Endothelial cell of umbilical vein (primary cell): ENCODE results near the gene ROPN1B. TPM values are rescaled to one million over a fixed set of nuclear protein-coding genes. Genes with fewer than 3 reads are reported as not detected.

Source experiments
- BruUV-seq: library from RNA; stranded (reverse); fragments of 400-500 nt; replicated peaks from 2 replicates; lab custom pipeline; 2021; lab: Mats Ljungman, UMichigan
- CTCF ChIA-PET: fragments of 300-600, 350-600 bp; sonication (Branson Sonifier 250); formaldehyde crosslinking; loops from one replicate; lab custom pipeline; 2021; ENCODE audit warnings: antibody characterized with exemption, inconsistent platforms; lab: Charles Lee
- POLR2A ChIA-PET: fragments of 300-600, 350-600 bp; sonication (Branson Sonifier 250); formaldehyde crosslinking; loops from one replicate; lab custom pipeline; 2021; ENCODE audit warnings: antibody characterized with exemption, inconsistent platforms; lab: Charles Lee
- DNase-seq: peaks from one replicate; pipeline ENCODE4 v3.0.0-alpha.2; 2011; ENCODE audit warnings: low read depth, low spot score
- FAIRE-seq: peaks from 2 replicates; lab custom pipeline; 2011; peaks lifted over from hg19 to GRCh38; lab: Jason Lieb, UNC
- H2AFZ ChIP-seq: 2 replicates; pipeline ENCODE4 v1.6.0; 2012; ENCODE audit warnings: low read depth, low read length, control low read depth, inconsistent platforms
- H3K27ac ChIP-seq: 2 replicates; pipeline ENCODE4 v1.5.1; 2011; ENCODE audit warnings: low read depth, mild to moderate bottlenecking, control low read depth, low read length, moderate library complexity; ENCODE audit not compliant: insufficient read depth
- H3K27me3 ChIP-seq, 2 experiments: 2 replicates each; pipeline versions ENCODE4 v1.6.0 to v1.6.1; 2011; ENCODE audit warnings: low read length in 2 of 2, mixed read lengths in 1 of 2; ENCODE audit not compliant: control insufficient read depth in 2 of 2, insufficient read depth in 2 of 2
- H3K36me3 ChIP-seq, 2 experiments: 2 replicates in 1 of 2; 3 replicates in 1 of 2; pipeline ENCODE4 v1.5.1; 2011; ENCODE audit warnings: low read length in 2 of 2, mild to moderate bottlenecking in 1 of 2, moderate library complexity in 1 of 2; ENCODE audit not compliant: control insufficient read depth in 2 of 2, insufficient read depth in 2 of 2; ENCODE audit errors: extremely low read depth in 1 of 2
- H3K4me1 ChIP-seq: 3 replicates; pipeline ENCODE4 v1.5.1; 2011; ENCODE audit warnings: mild to moderate bottlenecking, low read length; ENCODE audit not compliant: control insufficient read depth, insufficient read depth; ENCODE audit errors: extremely low read depth
- H3K4me2 ChIP-seq: 2 replicates; pipeline ENCODE4 v1.6.1; 2011; ENCODE audit warnings: low read length, control low read depth, mixed read lengths; ENCODE audit not compliant: insufficient read depth
- H3K4me3 ChIP-seq, 3 experiments: fragments of 200-600 bp in 1 of 3; sonication (generic), shearing (Covaris generic) in 1 of 3; replicated peaks in 1 of 3; 2 replicates each; pipeline ENCODE4 v1.5.1; 2011 to 2016; ENCODE audit warnings: control low read depth in 3 of 3, low read length in 3 of 3, mild to moderate bottlenecking in 2 of 3, inconsistent platforms in 1 of 3, low read depth in 1 of 3, moderate library complexity in 1 of 3; ENCODE audit not compliant: insufficient read depth in 1 of 3
- H3K79me2 ChIP-seq: 2 replicates; pipeline ENCODE4 v1.6.0; 2012; ENCODE audit warnings: low read length, inconsistent platforms; ENCODE audit not compliant: control insufficient read depth, insufficient read depth
- H3K9ac ChIP-seq: replicated peaks from 2 replicates; pipeline ENCODE3; 2011; ENCODE audit warnings: low read length, control low read depth; ENCODE audit not compliant: insufficient read depth; ENCODE audit errors: extremely low read depth
- H3K9me1 ChIP-seq: replicated peaks from 3 replicates; pipeline ENCODE4 v1.6.0; 2011; ENCODE audit warnings: mild to moderate bottlenecking, low read length; ENCODE audit not compliant: control insufficient read depth, insufficient read depth; ENCODE audit errors: extremely low read depth
- H3K9me3 ChIP-seq: replicated peaks from 2 replicates; pipeline ENCODE4 v1.5.1; 2012; ENCODE audit warnings: low read length, inconsistent platforms; ENCODE audit not compliant: control insufficient read depth, insufficient read depth
- H4K20me1 ChIP-seq: replicated peaks from 2 replicates; pipeline ENCODE3; 2011; ENCODE audit warnings: mild to moderate bottlenecking, low read length; ENCODE audit not compliant: control insufficient read depth, insufficient read depth; ENCODE audit errors: extremely low read depth
- CTCF ChIP-seq, 2 donors: IDR thresholded peaks; 1 replicate in 1 of 2; 2 replicates in 1 of 2; pipeline ENCODE4 v1.5.1; 2011; ENCODE audit warnings: low read length in 2 of 2, mild to moderate bottlenecking in 2 of 2, moderate library complexity in 2 of 2, control low read depth in 1 of 2, inconsistent platforms in 1 of 2, low read depth in 1 of 2; ENCODE audit not compliant: insufficient read depth in 1 of 2; ENCODE audit errors: extremely low read depth in 1 of 2
- EZH2 ChIP-seq: IDR thresholded peaks from 2 replicates; pipeline ENCODE4 v1.6.1; 2012; ENCODE audit warnings: borderline replicate concordance, low read depth, mild to moderate bottlenecking, moderate library complexity, low read length, inconsistent platforms; ENCODE audit not compliant: severe bottlenecking
- FOS ChIP-seq: IDR thresholded peaks from 2 replicates; pipeline ENCODE4 v1.6.1; 2011; ENCODE audit warnings: mild to moderate bottlenecking, low read length, moderate library complexity, borderline replicate concordance; ENCODE audit not compliant: insufficient read depth
- GATA2 ChIP-seq: IDR thresholded peaks from 2 replicates; pipeline ENCODE4 v1.7.0; 2011; ENCODE audit warnings: low read depth, mild to moderate bottlenecking, moderate library complexity, mixed read lengths, low read length; ENCODE audit not compliant: insufficient read length, insufficient read depth
- JUN ChIP-seq: IDR thresholded peaks from 2 replicates; pipeline ENCODE4 v1.6.1; 2011; ENCODE audit warnings: borderline replicate concordance, low read depth; ENCODE audit not compliant: insufficient read length, insufficient read depth
- MAX ChIP-seq: IDR thresholded peaks from 2 replicates; pipeline ENCODE4 v1.6.1; 2011; ENCODE audit not compliant: insufficient read depth, insufficient read length
- MYC ChIP-seq: IDR thresholded peaks from one replicate; pipeline ENCODE4 v1.6.1; 2011; ENCODE audit warnings: mild to moderate bottlenecking, low read depth, low read length
- POLR2A ChIP-seq: IDR thresholded peaks from 2 replicates; pipeline ENCODE4 v1.6.1; 2012; ENCODE audit warnings: low read depth, mild to moderate bottlenecking, control low read depth, low read length
- POLR2AphosphoS5 ChIP-seq: IDR thresholded peaks from 2 replicates; pipeline ENCODE4 v1.6.1; 2012; ENCODE audit warnings: low read depth, mild to moderate bottlenecking, control low read depth, low read length, moderate library complexity; ENCODE audit not compliant: insufficient read depth
- dilution Hi-C: fragments of 300-500 bp; cut with MboI; formaldehyde crosslinking; loops from one replicate; pipeline ENCODE4 v1.15.0; 2019; ENCODE audit warnings: low sequenced_read_pairs; ENCODE audit not compliant: extremely low pct_ligation_motif_present
- intact Hi-C: fragments of 100-400 bp; cut with micrococcal nuclease; formaldehyde crosslinking; loops from one replicate; pipeline ENCODE4 v1.10.0; 2022
- polyA plus RNA-seq, 4 experiments: library from polyadenylated mRNA; depleted of rRNA in 3 of 4; stranded (reverse) in 3 of 4; unstranded in 1 of 4; fragments of >200 nt; gene quantifications; 2 replicates each; pipeline versions ENCODE4 v1.2.1 to v1.2.3, GENCODE V29; 2011 to 2012; ENCODE audit warnings: missing spikeins in 1 of 4
- total RNA-seq: library from RNA; stranded (reverse); gene quantifications from 2 replicates; pipeline ENCODE4 v1.2.3, GENCODE V29; 2021

ROPN1B gene
- total and polyA plus RNA-seq, 2 donors (not counting 3 experiments of a cell fraction or from before 2014, with no cell fraction given), result not detected

DNA sequence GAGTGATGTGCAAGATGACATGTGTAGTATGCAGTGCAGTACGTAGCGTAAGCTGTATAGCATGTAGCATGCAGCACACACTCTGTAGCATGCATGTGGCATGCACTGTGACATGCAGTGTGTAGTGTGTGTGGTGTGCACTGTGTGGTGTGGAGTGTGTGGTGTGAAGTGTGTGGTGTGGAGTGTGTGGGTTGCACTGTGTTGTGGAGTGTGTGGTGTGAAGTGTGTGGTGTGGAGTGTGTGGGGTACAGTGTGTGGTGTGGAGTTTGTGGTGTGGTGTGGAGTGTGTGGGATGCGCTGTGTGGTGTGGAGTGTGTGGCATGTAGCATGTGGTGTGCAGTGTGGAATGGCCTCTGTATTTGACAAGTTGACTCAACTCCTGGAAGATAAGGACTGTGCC lies 39.2 kb downstream of the ROPN1B start:
- no peaks in the 10 kb centered on the region for H3K4me1 ChIP-seq
- H3K9me3 ChIP-seq, result no peaks in the 10 kb centered on the region
- no peak overlapping the region for H3K9ac ChIP-seq
- H3K27ac ChIP-seq, result no peak overlapping the region
- BruUV-seq, result no TSS peak
- peaks cover 0 to 22% of the 10 kb centered on the region in 2 experiments for H3K36me3 ChIP-seq
- H3K4me3 ChIP-seq, result no peak overlapping the region
- H3K79me2 ChIP-seq, result no peaks in the 10 kb centered on the region
- H3K27me3 ChIP-seq, result no peaks in the 10 kb centered on the region
- no peak overlapping the region for H3K4me2 ChIP-seq
- DNase-seq, result no peak
- intact Hi-C loops (no loop called here), dilution Hi-C loops (no loop called here)
- no peaks in the 10 kb centered on the region for H3K9me1 ChIP-seq
- no peaks in the 10 kb centered on the region for H4K20me1 ChIP-seq
- H2AFZ ChIP-seq, result no peak overlapping the region
- TF ChIP-seq EZH2, result no peak
- no peak for TF ChIP-seq MYC
- no peak for TF ChIP-seq GATA2
- no peak for TF ChIP-seq JUN
- no peak for TF ChIP-seq CTCF (IDR thresholded peaks at IDR 0.05; ENCODE audit: extremely low read depth in 1 of 2, insufficient read depth in 1 of 2, low read depth in 1 of 2, low read length in 2 of 2)
- TF ChIP-seq POLR2AphosphoS5, result no peak
- TF ChIP-seq FOS, result no peak
- no peak for TF ChIP-seq MAX
- no peak for TF ChIP-seq POLR2A
- CTCF ChIA-PET, result no interaction called here
- FAIRE-seq, result no peak
- POLR2A ChIA-PET, result no interaction called here
